Breast epithelium (tissue), 3 donors: ENCODE results near the gene FNDC3B.

ENCODE experiments used
- CTCF ChIP-seq, 3 donors: fragments of 450-650 bp; IDR thresholded peaks; one replicate each; pipeline ENCODE4 v1.5.1; 2016 to 2017; ENCODE audit warnings: antibody characterized with exemption in 3 of 3, mild to moderate bottlenecking in 3 of 3, moderate library complexity in 3 of 3
- POLR2A ChIP-seq: fragments of 450-650 bp; IDR thresholded peaks from one replicate; pipeline ENCODE4 v1.6.1; 2016; ENCODE audit warnings: antibody characterized with exemption, mild to moderate bottlenecking, moderate library complexity
- POLR2AphosphoS5 ChIP-seq, 3 donors: sonication (generic); formaldehyde crosslinking; IDR thresholded peaks; one replicate each; pipeline ENCODE4 v1.6.1; 2017; ENCODE audit warnings: antibody characterized with exemption in 3 of 3

GRCh38 chr3:172181932-172182586, 142.7 kb downstream of the FNDC3B start:
- TF ChIP-seq CTCF (IDR thresholded peaks at IDR 0.05) (no peak), POLR2A (no peak), POLR2AphosphoS5 (IDR thresholded peaks at IDR 0.05) (no peak)
